ENCODE results near the gene ARHGEF19.

- no peak for TF ChIP-seq CTCF (IDR thresholded peaks at IDR 0.05; ENCODE audit: poor library complexity)
- no peak for TF ChIP-seq EZH2 (IDR thresholded peaks at IDR 0.05; ENCODE audit: borderline replicate concordance)
Measured at GRCh38 chr1:16153999-16154673, 58.3 kb downstream of the ARHGEF19 start.
